GM10266 (cell line): ENCODE data around the gene SLC45A3.

ENCODE experiments used
- DNase-seq: peaks from one replicate; pipeline ENCODE4 v3.0.0; 2012; ENCODE audit errors: extremely low spot score
- TF ChIP-seq, protein P1 (sequence below): IDR thresholded peaks from 2 replicates; pipeline ENCODE4 v1.5.1; 2012; ENCODE audit warnings: mild to moderate bottlenecking, low read depth; ENCODE audit not compliant: control insufficient read depth, insufficient read depth; ENCODE audit errors: missing control alignments

Gene SLC45A3

DNA sequence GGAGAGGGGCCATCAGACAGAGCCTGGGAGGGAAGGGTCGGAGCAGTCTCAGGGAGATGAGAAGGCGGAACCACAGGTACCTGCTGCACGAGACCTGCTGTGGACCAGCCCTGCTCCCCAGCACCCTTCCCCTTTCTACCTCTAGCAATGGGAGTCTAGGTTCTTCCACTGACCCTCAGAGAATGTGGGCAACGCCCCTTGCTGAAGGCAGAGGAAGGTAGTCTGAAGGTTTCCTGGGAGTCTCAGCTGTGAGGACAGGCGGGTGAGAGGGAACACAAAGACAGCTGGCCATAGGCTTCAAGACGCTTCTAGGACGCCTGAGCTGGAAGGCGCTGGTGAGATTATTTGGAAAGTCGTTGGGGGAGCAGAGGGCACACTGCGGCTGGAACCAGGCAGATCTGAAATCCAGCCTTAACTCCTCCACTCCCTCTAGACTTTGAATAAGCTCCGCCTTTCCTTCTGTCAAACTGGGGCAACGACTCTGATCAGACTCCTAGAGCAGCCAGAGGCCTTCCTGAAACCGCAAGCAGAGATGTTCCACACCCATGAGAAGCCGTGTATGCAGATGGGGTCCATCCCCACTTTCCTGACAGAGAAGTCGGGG, 18.1 kb downstream of the SLC45A3 start:
- no peak for DNase-seq
- TF ChIP-seq, protein P1, sequence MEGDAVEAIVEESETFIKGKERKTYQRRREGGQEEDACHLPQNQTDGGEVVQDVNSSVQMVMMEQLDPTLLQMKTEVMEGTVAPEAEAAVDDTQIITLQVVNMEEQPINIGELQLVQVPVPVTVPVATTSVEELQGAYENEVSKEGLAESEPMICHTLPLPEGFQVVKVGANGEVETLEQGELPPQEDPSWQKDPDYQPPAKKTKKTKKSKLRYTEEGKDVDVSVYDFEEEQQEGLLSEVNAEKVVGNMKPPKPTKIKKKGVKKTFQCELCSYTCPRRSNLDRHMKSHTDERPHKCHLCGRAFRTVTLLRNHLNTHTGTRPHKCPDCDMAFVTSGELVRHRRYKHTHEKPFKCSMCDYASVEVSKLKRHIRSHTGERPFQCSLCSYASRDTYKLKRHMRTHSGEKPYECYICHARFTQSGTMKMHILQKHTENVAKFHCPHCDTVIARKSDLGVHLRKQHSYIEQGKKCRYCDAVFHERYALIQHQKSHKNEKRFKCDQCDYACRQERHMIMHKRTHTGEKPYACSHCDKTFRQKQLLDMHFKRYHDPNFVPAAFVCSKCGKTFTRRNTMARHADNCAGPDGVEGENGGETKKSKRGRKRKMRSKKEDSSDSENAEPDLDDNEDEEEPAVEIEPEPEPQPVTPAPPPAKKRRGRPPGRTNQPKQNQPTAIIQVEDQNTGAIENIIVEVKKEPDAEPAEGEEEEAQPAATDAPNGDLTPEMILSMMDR, result no peak

DNA sequence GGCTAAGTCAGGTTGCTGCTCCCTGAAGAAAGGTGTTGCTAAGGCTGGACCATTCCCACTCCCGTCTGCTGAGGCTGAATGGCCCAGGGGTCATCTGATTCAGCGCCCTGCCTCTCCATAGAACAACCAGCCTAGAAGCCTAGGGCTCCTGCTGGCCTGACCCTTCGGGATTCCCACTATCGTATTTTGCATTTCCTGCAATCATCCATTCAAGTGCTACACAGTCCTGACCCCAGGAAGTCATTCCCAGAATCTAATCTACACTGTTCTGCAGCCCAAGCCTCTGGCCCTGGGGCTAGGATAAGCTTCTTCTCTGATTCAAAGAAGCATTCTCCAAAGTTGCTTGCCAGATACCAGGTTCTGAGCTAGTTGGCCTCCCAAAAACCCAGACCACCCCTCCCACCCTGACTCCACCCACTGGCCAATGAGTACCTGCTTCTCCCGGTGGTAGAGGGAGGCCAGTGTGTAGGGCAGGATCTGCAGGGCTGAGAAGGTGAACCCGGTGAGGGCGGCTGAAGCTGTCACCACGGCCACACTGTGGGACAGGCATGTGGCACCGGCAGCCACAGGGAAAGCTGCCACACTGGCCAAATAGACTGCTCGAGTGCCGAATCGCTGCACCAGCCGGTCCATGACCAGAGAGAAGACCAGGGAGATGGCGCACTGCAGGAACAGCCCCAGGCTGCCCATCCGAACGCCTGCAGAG, 18.7 kb downstream of the SLC45A3 start:
- DNase-seq, result peak; percentile 14
- TF ChIP-seq, protein P1, result no peak

DNA sequence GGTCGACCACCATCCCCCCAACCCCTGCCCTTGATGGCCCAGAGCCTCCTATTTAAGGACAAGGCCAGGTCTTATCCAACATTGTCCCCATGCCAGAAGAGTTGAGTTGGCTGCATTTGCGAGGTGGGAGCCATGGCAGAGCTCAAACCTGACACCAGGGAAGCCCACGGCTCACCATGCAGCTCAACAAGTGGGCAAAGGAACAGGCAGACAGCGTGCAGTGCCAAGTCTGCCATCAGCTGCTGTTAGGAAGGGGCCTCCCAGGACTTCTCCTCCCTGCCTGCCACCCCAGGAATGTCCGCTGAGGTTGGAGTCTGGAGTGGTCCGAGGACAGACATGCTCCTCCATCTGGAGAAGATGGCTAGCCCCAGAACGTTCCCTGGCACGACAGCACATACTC, 19.9 kb downstream of the SLC45A3 start:
- DNase-seq, result peak; percentile 21
- TF ChIP-seq, protein P1, result no peak

DNA sequence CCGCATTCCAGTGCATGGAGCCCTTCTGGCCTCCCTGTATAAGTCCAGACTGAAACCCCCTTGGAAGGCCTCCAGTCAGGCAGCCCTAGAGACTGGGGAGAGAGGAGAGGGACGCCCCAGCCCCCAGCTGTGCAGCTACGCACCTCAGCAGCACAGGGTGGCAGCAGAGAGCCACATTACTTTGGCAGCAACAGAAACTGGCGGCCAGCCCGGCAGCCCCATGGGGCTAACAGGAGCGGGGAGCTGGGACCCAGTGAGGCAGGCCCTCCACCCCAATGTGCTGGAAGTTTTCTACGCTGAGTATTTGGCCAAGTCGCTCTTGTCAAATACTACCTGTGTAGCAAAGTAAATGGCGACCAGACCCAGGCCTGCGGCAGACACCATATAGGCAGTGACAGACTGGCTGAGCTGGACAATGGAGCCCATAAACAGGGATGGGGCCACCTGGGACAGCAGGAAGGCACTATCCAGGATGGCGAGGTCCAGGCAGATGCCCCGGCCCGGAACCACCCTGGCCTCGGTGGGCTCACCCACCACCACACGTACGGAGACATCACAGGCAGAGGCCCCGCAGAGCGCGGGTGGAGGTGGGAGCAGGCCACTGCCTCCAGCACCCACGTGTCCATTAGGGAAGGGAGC, 21.2 kb downstream of the SLC45A3 start:
- peak; percentile 90 for DNase-seq
- TF ChIP-seq, protein P1, result peak; percentile 99

DNA sequence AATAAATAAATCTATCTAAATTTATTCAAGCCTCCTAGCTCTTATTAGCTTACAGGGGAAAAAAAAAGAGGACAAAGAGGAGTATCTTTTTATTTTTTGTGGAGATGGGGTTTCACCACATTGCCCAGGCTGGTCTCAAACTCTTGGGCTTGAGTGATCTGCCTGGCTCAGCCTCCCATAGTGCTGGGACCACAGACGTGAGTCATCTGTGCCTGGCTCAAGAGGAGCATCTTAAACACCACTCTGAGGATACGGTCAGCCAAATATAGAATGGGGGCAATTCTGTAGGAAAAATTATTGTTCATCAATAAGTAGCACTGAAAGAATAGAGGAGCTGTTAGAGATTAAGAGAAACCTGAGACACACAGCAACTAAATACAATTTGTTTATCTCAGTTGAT, 24.1 kb downstream of the SLC45A3 start:
- TF ChIP-seq, protein P1, result no peak
- no peak for DNase-seq

DNA sequence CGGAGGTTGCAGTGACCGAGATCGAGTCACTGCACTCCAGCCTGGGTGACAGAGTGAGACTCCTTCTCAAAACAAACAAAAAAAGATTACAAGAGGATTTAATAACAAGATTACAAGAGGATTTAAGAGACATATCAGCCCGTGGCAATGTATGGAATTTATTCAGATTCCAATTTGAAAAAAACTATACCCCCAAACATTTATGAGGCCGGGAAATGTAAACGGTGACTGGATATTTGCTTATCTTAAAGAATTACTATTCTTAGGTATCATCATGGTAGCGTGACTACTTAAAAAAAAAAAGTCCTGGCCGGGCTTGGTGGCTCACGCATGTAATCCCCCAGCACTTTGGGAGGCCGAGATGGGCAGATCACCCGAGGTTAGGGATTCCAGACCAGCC, 27.3 kb downstream of the SLC45A3 start:
- DNase-seq, result no peak
- TF ChIP-seq, protein P1, result no peak

DNA sequence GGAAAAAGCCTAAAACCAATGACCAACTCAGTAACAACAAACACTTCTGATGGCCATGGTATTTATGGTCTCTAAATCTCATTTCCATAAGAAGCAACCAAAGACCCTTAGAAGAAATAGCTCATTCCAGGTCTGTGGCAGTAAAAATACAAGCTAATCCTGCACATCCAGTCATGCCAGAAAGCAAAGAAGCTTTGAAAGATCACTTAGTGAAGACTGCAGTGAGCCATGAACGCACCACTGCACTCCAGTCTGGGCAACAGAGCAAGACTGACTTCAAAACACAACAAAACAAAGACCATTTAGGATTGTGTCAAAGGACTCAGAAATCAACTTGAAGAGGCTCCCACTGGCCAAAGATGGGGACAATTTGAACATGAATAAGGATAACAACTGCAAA, 30.1 kb downstream of the SLC45A3 start:
- TF ChIP-seq, protein P1, result no peak
- DNase-seq, result no peak
